H1 (cell line): ENCODE measurements around the gene TGFB2. TPM values are rescaled to one million over a fixed set of nuclear protein-coding genes. Genes with fewer than 3 reads are reported as not detected.

Experiments used
- CBX5 ChIP-seq: fragments of 300-800, 300-1000 bp; sonication (generic); IDR thresholded peaks from 2 replicates; pipeline ENCODE4 v1.7.1; 2016; ENCODE audit warnings: antibody characterized with exemption, low read length, low read depth
- JUND ChIP-seq: IDR thresholded peaks from 2 replicates; pipeline ENCODE4 v1.6.1; 2011; ENCODE audit warnings: mild to moderate bottlenecking, improper control_type of control experiment, low read length
- KDM1A ChIP-seq: fragments of 200-600, 300-600 bp; sonication (generic); IDR thresholded peaks from 2 replicates; pipeline ENCODE4 v1.7.1; 2016; ENCODE audit warnings: mild to moderate bottlenecking, low read length, borderline replicate concordance
- TCF12 ChIP-seq: IDR thresholded peaks from 2 replicates; pipeline ENCODE4 v1.6.1; 2011; ENCODE audit warnings: low read depth, mild to moderate bottlenecking, low read length
- polyA plus RNA-seq, 7 experiments: library from polyadenylated mRNA; depleted of rRNA in 3 of 7; stranded (reverse) in 5 of 7; unstranded in 2 of 7; fragments of >200 nt in 5 of 7; fragments of 200-250 nt in 2 of 7; gene quantifications; 1 replicate in 5 of 7; 2 replicates in 1 of 7; 4 replicates in 1 of 7; pipeline versions ENCODE4 v1.2.1 to v1.2.3, GENCODE V29; 2011 to 2013; ENCODE audit warnings: missing spikeins in 2 of 7, mixed read lengths in 2 of 7
- total RNA-seq: library from RNA; stranded (reverse); fragmentation: NEBNext Ultra II Directional; extraction: Animal tissue kit (Norgen Biotek cat#: 25700); gene quantifications from 2 replicates; pipeline ENCODE4 v1.2.1, GENCODE V29; 2021

TGFB2 gene
- total and polyA plus RNA-seq, 2 of the 8 experiments (the other 6 are each of a cell fraction or from before 2014, with no cell fraction given), result 0.26 to 0.84 TPM

GRCh38 chr1:218365226-218365999 lies 20.3 kb downstream of the TGFB2 start (continued):
- TF ChIP-seq KDM1A (no peak), TCF12 (no peak), JUND (no peak), CBX5 (no peak)
